Measurements from ENCODE around the gene DCC. TPM values are rescaled to one million over a fixed set of nuclear protein-coding genes. Genes with fewer than 3 reads are reported as not detected.

DCC gene
- total RNA-seq, 1 experiment from 2014 or later, result 0.39 TPM

GRCh38 chr18:52567360-52567759, 227.4 kb downstream of the DCC start:
- Mint-ChIP-seq H3K9me3 (ENCODE audit: unreplicated experiment) (no peaks in the 10 kb centered on the region), H3K4me3 (ENCODE audit: unreplicated experiment) (no peak overlapping the region), H3K27me3 (ENCODE audit: insufficient read depth, unreplicated experiment) (no peaks in the 10 kb centered on the region), H3K27ac (ENCODE audit: unreplicated experiment) (no peak overlapping the region), H3K36me3 (ENCODE audit: insufficient read depth, unreplicated experiment) (no peaks in the 10 kb centered on the region), H3K4me1 (ENCODE audit: low read depth, unreplicated experiment) (no peaks in the 10 kb centered on the region)
- H3K27me3 ChIP-seq (replicated peaks; ENCODE audit: control insufficient read depth, insufficient read depth, low read length), result no peaks in the 10 kb centered on the region
- BruUV-seq (replicated peaks), result no TSS peak
- H3K4me3 ChIP-seq (ENCODE audit: low read depth, low read length), result no peak overlapping the region
- H3K36me3 ChIP-seq (ENCODE audit: control insufficient read depth, insufficient read depth, low read length), result no peaks in the 10 kb centered on the region
- intact Hi-C loops (cut with micrococcal nuclease; ENCODE audit: unreplicated experiment), result no loop called here
- no peak for DNase-seq
- H3K9me3 ChIP-seq, result no peaks in the 10 kb centered on the region
- H3K4me1 ChIP-seq, result no peaks in the 10 kb centered on the region
- POLR2A ChIA-PET, result no interaction called here
- no peak for TF ChIP-seq CTCF (IDR thresholded peaks at IDR 0.05; ENCODE audit: insufficient read depth in 1 of 2, low read depth in 1 of 2, low read length in 1 of 2, severe bottlenecking in 1 of 2, unreplicated experiment in 1 of 2)
- CTCF ChIA-PET, result no interaction called here

GRCh38 chr18:52569492-52569891, 229.5 kb downstream of the DCC start:
- H3K4me3 Mint-ChIP-seq (ENCODE audit: unreplicated experiment), result no peak overlapping the region
- H3K4me1 ChIP-seq, result no peaks in the 10 kb centered on the region
- ChIA-PET POLR2A (no interaction called here), CTCF (no interaction called here)
- no peaks in the 10 kb centered on the region for H3K9me3 ChIP-seq
- H3K9me3 Mint-ChIP-seq (ENCODE audit: unreplicated experiment), result no peaks in the 10 kb centered on the region
- no peak for TF ChIP-seq CTCF (IDR thresholded peaks at IDR 0.05; ENCODE audit: insufficient read depth in 1 of 2, low read depth in 1 of 2, low read length in 1 of 2, severe bottlenecking in 1 of 2, unreplicated experiment in 1 of 2)
- H3K36me3 ChIP-seq (ENCODE audit: control insufficient read depth, insufficient read depth, low read length), result no peaks in the 10 kb centered on the region
- no peaks in the 10 kb centered on the region for H3K27me3 ChIP-seq (replicated peaks; ENCODE audit: control insufficient read depth, insufficient read depth, low read length)
- no peak for DNase-seq
- no TSS peak for BruUV-seq (replicated peaks)
- intact Hi-C loops (cut with micrococcal nuclease; ENCODE audit: unreplicated experiment), result no loop called here
- no peaks in the 10 kb centered on the region for H3K4me1 Mint-ChIP-seq (ENCODE audit: low read depth, unreplicated experiment)
- no peak overlapping the region for H3K4me3 ChIP-seq (ENCODE audit: low read depth, low read length)
- no peaks in the 10 kb centered on the region for H3K27me3 Mint-ChIP-seq (ENCODE audit: insufficient read depth, unreplicated experiment)
- H3K27ac Mint-ChIP-seq (ENCODE audit: unreplicated experiment), result no peak overlapping the region
- H3K36me3 Mint-ChIP-seq (ENCODE audit: insufficient read depth, unreplicated experiment), result no peaks in the 10 kb centered on the region

GRCh38 chr18:52570975-52571374, 231.0 kb downstream of the DCC start:
- no peak for TF ChIP-seq CTCF (IDR thresholded peaks at IDR 0.05; ENCODE audit: insufficient read depth in 1 of 2, low read depth in 1 of 2, low read length in 1 of 2, severe bottlenecking in 1 of 2, unreplicated experiment in 1 of 2)
- H3K27ac Mint-ChIP-seq (ENCODE audit: unreplicated experiment), result no peak overlapping the region
- BruUV-seq (replicated peaks), result no TSS peak
- DNase-seq, result no peak
- no peaks in the 10 kb centered on the region for H3K9me3 Mint-ChIP-seq (ENCODE audit: unreplicated experiment)
- no peaks in the 10 kb centered on the region for H3K9me3 ChIP-seq
- intact Hi-C loops (cut with micrococcal nuclease; ENCODE audit: unreplicated experiment), result no loop called here
- H3K4me1 Mint-ChIP-seq (ENCODE audit: low read depth, unreplicated experiment), result no peaks in the 10 kb centered on the region
- H3K36me3 ChIP-seq (ENCODE audit: control insufficient read depth, insufficient read depth, low read length), result no peaks in the 10 kb centered on the region
- no peak overlapping the region for H3K4me3 ChIP-seq (ENCODE audit: low read depth, low read length)
- no peak overlapping the region for H3K4me3 Mint-ChIP-seq (ENCODE audit: unreplicated experiment)
- H3K27me3 Mint-ChIP-seq (ENCODE audit: insufficient read depth, unreplicated experiment), result no peaks in the 10 kb centered on the region
- H3K36me3 Mint-ChIP-seq (ENCODE audit: insufficient read depth, unreplicated experiment), result no peaks in the 10 kb centered on the region
- POLR2A ChIA-PET, result no interaction called here
- CTCF ChIA-PET, result no interaction called here
- no peaks in the 10 kb centered on the region for H3K4me1 ChIP-seq
- H3K27me3 ChIP-seq (replicated peaks; ENCODE audit: control insufficient read depth, insufficient read depth, low read length), result no peaks in the 10 kb centered on the region

Measured in Caco-2 (cell line).